GM12873 (cell line): ENCODE data around the gene KAZN.

ENCODE experiments used
- CTCF ChIP-seq: IDR thresholded peaks from 2 replicates; pipeline ENCODE4 v1.5.1; 2012; ENCODE audit warnings: low read depth, mild to moderate bottlenecking, moderate library complexity, low read length, control low read depth; ENCODE audit not compliant: insufficient read depth; ENCODE audit errors: missing control alignments

KAZN gene

GRCh38 chr1:15065291-15065690 is 466.8 kb downstream of the KAZN start:
- no peak for TF ChIP-seq CTCF

GRCh38 chr1:15065736-15066135 is 467.3 kb downstream of the KAZN start:
- no peak for TF ChIP-seq CTCF

GRCh38 chr1:15066191-15066590 is 467.7 kb downstream of the KAZN start:
- no peak for TF ChIP-seq CTCF

GRCh38 chr1:15067148-15067547 is 468.7 kb downstream of the KAZN start:
- TF ChIP-seq CTCF: no peak

- TF ChIP-seq CTCF: no peak
These were observed 469.7 kb downstream of the KAZN start for GRCh38 chr1:15068152-15068551.

GRCh38 chr1:15068997-15069396 is 470.5 kb downstream of the KAZN start:
- no peak for TF ChIP-seq CTCF

GRCh38 chr1:15070145-15070748 is 471.8 kb downstream of the KAZN start:
- no peak for TF ChIP-seq CTCF
